HG02970 (cell line): Measurements from ENCODE around the gene NRXN3.

Experiments
- ATAC-seq: cut with Tn5 transposase; IDR thresholded peaks from one replicate; pipeline ENCODE4 v1.9.1; 2021; ENCODE audit warnings: mild to moderate bottlenecking, moderate library complexity, moderate number of reproducible peaks; ENCODE audit not compliant: unreplicated experiment, low FRiP score

The NRXN3 gene

GRCh38 chr14:79242666-79243065 is 1072.5 kb downstream of the NRXN3 start:
- ATAC-seq: no peak

DNA sequence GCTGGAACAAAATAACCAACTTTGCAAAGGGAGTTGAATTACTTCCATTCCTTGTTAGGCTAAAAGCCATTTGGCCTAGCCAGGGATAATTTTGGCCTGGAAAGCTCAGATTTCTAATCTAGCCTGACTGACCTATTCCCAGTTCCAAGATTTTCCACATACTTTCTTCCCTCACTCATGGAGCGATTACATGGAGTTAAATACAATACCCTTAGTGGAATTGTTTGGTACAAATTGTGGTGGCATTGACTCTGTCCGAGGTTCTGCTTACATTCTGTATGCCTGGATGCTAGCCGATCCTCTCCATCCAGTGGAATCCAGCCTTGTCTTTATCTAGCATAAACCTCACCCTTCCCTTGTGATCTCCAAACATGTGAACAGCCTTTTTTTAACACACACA is 1076.0 kb downstream of the NRXN3 start:
- ATAC-seq: no peak

GRCh38 chr14:79248126-79248525 is 1078.0 kb downstream of the NRXN3 start:
- no peak for ATAC-seq

- ATAC-seq: no peak
These were observed 1078.6 kb downstream of the NRXN3 start for GRCh38 chr14:79248771-79249170.

- no peak for ATAC-seq
These were observed 1081.1 kb downstream of the NRXN3 start for GRCh38 chr14:79251278-79251677.

DNA sequence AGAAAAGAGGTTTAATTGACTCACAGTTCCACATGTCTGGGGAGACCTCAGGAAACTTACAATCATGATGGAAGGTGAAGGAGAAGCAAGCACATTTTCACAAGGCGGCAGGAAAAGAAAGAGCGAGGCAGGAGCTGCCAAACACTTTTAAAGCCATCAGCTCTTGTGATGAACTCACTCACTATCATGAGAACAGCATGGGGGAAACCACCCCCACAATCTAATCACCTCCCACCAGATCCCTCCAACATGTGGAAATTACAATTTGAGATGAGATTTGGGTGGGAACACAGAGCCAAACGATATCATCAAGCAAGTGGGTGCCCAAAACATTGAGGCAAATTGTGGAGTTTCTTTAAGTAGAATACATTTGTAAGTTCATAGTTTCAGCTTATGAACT is 1083.4 kb downstream of the NRXN3 start:
- no peak for ATAC-seq

GRCh38 chr14:79254069-79254775 is 1084.0 kb downstream of the NRXN3 start:
- ATAC-seq: no peak

DNA sequence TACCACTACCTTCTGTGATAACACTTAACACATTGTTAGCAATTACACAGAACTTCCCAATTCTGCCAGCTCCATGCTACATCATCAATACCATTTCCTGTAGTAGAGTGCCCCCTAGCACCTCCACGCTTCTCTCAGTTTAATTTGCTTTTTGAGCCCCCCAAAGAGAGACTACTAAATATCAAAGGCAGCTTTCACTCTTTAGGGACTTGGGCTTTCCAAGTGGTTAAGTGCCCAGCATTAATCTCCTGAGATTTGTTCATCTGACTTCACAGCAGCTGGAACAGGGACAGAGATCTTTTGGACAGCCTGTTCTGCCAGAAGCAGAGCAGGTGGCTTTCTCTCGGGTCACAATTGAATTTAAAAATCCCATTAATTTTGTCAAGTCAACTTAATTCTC is 1086.2 kb downstream of the NRXN3 start:
- no peak for ATAC-seq

- no peak for ATAC-seq
These were observed 1090.2 kb downstream of the NRXN3 start for GRCh38 chr14:79260406-79260805.

GRCh38 chr14:79265366-79265946 is 1095.3 kb downstream of the NRXN3 start:
- no peak for ATAC-seq

- ATAC-seq: no peak
These were observed 1100.2 kb downstream of the NRXN3 start for GRCh38 chr14:79270361-79270760.

DNA sequence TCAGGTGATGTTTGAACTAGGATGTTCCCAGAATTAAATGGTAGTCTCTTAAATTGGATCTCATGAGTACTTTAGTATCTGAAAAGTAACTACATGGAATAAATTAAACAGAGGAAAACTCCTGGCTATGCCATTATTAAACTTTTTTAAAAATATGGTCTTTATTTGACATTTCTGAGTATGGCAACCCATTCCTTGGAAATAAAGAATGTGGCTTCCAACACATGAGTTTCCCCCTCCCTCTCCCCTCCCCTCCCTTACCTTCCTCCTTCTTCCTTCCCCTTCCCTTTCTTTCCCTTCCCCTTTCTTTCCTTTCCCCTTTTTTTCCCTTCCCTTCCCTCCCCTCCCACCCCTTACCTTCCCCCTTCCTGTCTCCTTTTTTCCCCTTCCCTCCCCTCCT is 1100.9 kb downstream of the NRXN3 start:
- no peak for ATAC-seq

DNA sequence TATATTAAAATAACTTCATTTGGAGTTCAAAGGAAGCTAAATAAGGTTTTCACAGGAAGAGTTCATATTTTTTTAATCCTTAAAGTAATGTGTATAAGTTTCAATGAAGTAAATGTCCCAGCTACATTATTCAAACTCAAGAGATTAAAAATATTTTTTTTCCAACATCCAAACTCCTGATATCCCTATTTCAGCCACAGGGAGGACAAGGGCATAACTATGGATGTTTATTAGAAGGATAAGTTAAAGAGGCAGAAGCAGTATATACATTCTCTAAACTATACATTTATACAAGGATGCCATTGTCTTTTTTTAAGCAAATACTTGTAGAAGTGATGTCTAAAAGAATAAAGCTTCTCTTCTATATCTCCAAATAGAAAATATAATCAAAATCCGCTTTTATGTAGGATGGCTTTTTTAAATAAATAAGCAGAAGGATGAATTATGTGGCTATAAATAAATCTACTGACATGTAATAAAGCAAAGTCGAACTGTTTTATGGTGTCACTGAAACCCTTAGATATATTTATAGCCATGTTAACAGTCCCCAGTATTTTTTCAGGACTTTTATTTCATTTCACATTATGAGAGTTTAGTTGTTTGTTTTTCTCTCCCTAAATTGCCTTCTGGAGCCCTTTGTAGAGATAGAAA is 1104.6 kb downstream of the NRXN3 start:
- no peak for ATAC-seq

DNA sequence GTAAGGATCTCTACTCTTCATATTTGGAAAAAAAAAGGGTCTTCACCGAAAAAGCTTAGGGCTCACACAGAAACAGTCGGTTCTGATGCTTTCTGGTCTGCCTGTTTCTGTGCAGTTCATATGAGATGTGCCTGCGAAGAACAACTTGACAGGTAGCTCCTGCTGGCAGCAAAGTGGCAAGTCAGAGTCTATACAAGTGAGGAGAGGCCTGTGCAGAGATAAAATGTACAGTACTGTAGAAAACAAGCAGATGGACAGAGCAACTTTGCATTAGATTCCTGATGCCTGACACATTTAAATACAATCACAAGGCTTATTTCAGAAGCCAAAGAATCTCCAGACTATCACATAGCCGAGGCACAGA is 1105.1 kb downstream of the NRXN3 start:
- ATAC-seq: no peak

DNA sequence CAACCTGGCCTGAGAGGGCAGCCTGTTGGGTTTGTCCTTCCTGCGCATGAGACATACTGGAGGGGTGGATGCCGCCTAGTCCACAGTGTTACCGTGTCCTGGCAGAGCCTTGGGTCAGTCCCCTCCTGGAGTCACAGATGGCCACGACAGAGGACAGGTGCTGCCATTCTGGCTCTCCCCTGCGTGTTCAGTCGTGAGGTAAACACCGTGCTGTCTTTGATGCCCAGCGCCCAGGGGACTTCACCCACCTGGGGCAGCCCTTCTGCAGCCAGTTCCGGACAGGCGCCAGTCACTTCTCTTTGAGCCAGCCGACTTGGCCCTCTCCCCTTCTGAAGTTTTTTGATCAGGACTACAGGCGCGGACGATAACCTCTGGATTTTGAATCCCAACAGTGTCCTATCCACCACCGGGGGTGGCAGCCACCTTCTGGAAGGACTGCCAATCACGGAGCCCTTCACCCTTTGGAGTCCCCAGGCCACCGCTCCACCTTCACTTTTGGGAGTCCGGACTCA is 1108.2 kb downstream of the NRXN3 start:
- ATAC-seq: no peak

DNA sequence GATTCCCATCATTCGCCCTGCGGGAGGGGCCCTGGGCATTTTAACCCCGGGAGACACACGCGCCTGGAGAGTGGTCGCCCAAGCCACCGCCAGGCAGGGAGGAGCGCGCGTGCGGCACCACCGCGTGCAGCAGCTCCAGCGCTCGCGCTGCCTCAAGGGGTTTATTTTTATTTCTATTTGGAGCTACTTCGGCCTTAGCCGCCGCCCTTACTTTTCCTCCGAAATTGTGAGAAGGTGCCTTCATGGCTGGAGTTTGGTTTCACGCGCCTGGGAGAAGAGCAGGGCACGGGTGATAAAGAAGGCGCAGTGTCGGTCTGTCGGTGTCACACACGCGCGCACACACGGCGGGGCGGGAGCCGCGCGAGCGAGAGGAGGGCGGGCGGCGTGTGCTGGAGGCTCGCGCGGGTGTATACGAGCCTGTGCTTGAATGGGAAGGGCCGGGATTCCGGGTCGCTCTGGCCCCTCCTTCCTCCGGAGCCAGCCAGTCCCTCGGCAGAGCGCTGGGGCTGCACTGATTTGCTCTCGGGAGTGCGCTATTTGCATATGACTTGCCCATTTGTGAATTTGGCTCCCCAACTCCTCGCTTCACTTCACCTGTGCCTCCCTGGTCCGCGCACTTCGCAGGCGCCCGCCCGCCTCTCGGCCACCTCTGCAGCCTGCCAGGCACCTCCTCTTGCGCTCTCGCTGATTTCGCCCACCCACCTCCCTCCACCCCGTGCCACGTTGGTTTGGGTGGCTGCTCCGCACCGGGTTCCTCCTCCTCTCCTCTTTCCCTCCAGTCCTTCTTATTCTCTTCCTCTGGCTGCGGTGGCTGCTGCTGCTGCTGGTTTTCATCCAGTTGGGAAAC is 1108.8 kb downstream of the NRXN3 start:
- no peak for ATAC-seq

- ATAC-seq: no peak
These were observed 1109.7 kb downstream of the NRXN3 start for GRCh38 chr14:79279645-79280597.

DNA sequence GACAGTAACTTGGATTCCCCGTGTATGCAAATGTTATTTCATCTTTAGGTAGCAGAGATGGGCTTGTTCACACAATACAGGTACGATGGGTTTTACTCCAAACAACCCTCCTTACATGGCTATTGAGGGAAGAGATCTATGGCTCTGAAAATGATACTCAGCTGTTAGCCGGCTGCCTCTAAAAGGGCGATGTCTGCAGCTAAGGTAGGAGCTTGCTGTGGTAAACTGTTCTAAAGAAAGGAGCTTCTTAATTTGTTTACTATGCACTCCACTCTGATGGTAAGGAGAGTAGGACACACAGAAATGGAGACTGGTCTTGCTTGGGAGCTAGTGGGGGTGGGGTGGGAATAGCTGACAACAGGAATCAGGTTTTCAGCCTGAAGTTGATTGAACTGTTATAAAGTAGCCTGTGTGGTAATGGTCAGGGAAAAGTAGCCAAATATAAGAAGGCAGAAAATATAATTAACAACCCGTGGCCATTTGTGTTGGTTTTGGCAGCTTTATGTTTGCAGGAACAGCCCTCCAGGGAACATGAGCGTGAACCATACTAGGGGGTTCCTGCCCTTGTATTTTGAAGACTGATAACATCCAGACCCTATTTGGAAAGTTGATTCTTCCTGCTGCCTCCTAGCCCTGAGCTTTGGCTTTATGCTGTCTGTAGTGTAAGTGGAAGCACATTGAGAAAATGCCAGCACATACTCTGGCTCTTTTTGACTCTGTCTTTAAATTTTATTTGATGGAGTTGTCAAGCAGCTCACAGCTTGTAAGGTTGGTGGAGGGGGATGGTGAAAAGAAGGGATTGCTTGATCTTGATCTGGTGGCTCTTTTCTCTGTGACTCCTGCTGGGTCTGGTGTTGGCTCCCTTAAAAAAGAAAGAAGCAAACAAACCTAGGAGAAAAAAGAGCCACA is 1111.3 kb downstream of the NRXN3 start:
- no peak for ATAC-seq

GRCh38 chr14:79284621-79285020 is 1114.4 kb downstream of the NRXN3 start:
- no peak for ATAC-seq
